Measurements from ENCODE around the gene COPS7A. TPM values are rescaled to one million over a fixed set of nuclear protein-coding genes. Genes with fewer than 3 reads are reported as not detected.
"Not testable (repeated sequence)": the region's sequence is repeated elsewhere in the genome, so short reads cannot be mapped to it uniquely, and the experiment has no call there.

COPS7A gene
- polyA plus RNA-seq, 1 donor from 2014 or later: 36.8 TPM

- Mint-ChIP-seq H3K27ac (no peak overlapping the region), H3K27me3 (peaks cover 27% of the 10 kb centered on the region), H3K4me3 (peak overlapping the region in 1 of 4 donors; percentile 43), H3K9me3 (peaks cover 0 to 3% (median under 1%) of the 10 kb centered on the region in 3 donors), H3K4me1 (peaks cover 25 to 39% (median 30%) of the 10 kb centered on the region in 3 donors), H3K36me3 (no peaks in the 10 kb centered on the region)
Observed at GRCh38 chr12:6697584-6698351, 26.1 kb upstream of the COPS7A start.

DNA sequence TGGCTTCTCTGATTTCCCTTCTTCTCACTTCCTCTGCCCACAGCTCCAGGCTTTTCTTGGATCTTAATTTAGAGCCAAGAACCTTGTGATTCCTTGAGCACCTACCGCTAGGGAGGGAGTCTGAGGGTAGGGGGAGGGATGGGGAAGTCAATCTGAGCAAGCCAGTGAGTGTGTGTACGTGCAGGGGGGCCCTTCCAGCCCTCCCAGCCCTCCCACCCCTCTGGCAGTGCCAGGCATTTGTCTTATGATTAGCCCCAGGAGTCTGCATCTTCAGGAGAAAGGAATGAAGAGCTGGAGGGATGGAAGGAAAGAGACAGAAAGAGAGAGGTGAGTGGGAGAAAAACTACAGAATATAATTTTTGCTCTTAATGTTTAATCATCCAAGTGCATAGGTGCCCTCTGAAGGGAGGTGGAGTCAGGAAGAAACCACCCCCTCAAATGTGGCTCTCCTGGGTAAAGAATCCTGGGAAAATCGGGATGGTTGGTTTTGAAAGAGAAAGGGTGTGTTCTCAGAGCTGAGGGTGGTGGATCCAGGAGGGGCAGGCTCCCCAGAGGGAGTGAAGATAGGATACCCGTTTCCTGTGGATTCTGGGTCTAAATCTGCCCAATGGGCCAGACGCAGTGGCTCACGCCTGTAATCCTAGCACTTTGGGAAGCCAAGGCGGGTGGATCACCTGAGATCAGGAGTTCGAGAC is 25.3 kb upstream of the COPS7A start:
- Mint-ChIP-seq H3K4me1 (peaks cover 25 to 38% (median 30%) of the 10 kb centered on the region in 3 donors), H3K9me3 (peaks cover 0 to 3% (median 2%) of the 10 kb centered on the region in 3 donors), H3K36me3 (no peaks in the 10 kb centered on the region), H3K4me3 (no peak overlapping the region), H3K27me3 (peaks cover 34% of the 10 kb centered on the region), H3K27ac (no peak overlapping the region)

DNA sequence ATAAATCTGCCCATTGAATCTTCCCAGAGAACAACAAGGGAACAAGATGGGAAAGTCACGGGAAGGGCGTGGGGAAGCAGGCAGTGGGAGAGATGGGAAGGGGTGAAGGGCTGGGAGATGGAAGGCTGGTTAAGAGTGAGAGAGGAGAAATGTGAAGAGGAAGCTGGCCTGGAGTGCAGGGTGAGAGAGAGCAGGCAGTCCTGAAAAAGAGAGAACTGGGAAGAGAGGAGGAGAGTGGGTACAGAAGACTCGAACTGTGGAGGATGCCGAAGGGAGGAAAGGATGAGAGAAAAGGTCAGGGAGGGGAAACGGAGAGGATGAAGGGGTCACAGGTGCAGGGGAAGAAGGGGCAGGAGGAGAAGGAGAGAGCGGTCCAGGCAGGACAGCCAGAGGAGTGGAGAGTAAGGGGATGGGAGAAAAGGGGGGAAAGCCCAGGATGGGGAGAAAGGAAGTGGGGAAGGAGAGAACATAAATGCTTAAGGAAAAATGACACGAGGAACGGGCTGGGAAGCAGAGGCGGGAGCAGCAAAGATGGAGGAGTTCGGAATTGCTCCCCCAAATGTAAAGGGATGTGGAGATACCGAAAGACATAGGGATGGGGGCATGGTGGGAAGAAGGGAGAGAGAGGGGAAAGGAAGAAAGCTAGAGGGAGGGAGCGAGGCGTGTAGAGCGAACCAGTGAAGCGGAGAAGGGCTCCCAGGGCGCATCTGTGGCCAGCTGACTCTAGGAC is 24.4 kb upstream of the COPS7A start:
- Mint-ChIP-seq H3K9me3 (peaks cover 0 to 3% (median 2%) of the 10 kb centered on the region in 3 donors), H3K4me1 (peaks cover 25 to 38% (median 30%) of the 10 kb centered on the region in 3 donors), H3K27ac (peak overlapping the region in 1 of 3 donors; percentile 67), H3K4me3 (peak overlapping the region in 3 of 4 donors; percentile 61 to 90 (median 67)), H3K27me3 (peaks cover 41% of the 10 kb centered on the region), H3K36me3 (no peaks in the 10 kb centered on the region)

- H3K9me3 Mint-ChIP-seq: peaks cover 0 to 3% (median 2%) of the 10 kb centered on the region in 3 donors
- peaks cover 45% of the 10 kb centered on the region for H3K27me3 Mint-ChIP-seq
- H3K36me3 Mint-ChIP-seq: no peaks in the 10 kb centered on the region
- peak overlapping the region in 2 of 4 donors; percentile 61 to 63 for H3K4me3 Mint-ChIP-seq
- H3K4me1 Mint-ChIP-seq: peaks cover 25 to 37% (median 27%) of the 10 kb centered on the region in 3 donors
- peak overlapping the region in 1 of 3 donors; percentile 67 for H3K27ac Mint-ChIP-seq
Observed at GRCh38 chr12:6699989-6700645, 23.7 kb upstream of the COPS7A start.

GRCh38 chr12:6700646-6701051 is 23.2 kb upstream of the COPS7A start, which contains the start of gene PIANP:
PIANP (minus strand) TSS chr12:6700815; CDS start chr12:6698061, 2,754 bp downstream.
- Mint-ChIP-seq H3K27me3 (peaks cover 48% of the 10 kb centered on the region), H3K4me3 (peak within 1 kb of the TSS; percentile 46 to 83 (median 68)), H3K36me3 (no peaks in the 10 kb centered on the region), H3K4me1 (peaks cover 25 to 34% (median 25%) of the 10 kb centered on the region in 3 donors), H3K27ac (peak within 1 kb of the TSS in 1 of 3 donors; percentile 67), H3K9me3 (peaks cover 0 to 3% (median 2%) of the 10 kb centered on the region in 3 donors)

GRCh38 chr12:6701078-6701768 is 22.6 kb upstream of the COPS7A start:
- H3K4me3 Mint-ChIP-seq: peak overlapping the region; percentile 46 to 83 (median 62)
- H3K4me1 Mint-ChIP-seq: peaks cover 19 to 29% (median 25%) of the 10 kb centered on the region in 3 donors
- H3K36me3 Mint-ChIP-seq: no peaks in the 10 kb centered on the region
- peaks cover 0 to 3% (median 2%) of the 10 kb centered on the region in 3 donors for H3K9me3 Mint-ChIP-seq
- H3K27me3 Mint-ChIP-seq: peaks cover 48% of the 10 kb centered on the region
- H3K27ac Mint-ChIP-seq: no peak overlapping the region

DNA sequence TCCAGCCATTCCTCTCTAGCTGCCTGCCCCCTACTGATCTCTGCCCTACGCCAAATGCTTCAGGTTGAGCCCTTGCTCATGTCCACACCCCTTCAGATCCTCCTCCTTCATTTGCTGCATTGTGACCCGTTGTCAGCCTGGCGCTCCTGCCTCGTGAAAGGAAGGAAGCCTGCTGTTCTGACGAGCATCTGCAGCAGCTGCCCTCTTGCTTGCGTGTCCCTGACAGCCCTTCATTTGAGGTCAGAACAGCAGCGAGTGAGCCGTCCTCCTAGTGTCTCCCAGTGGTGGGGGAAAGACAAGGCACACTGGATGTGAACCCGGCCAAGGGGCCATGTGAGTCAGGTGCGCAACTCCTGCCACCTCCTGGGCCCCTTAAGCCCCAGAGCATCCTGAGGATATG is 20.2 kb upstream of the COPS7A start:
- H3K4me3 Mint-ChIP-seq: peak overlapping the region in 1 of 4 donors; percentile 42
- peaks cover 0 to 3% (median 2%) of the 10 kb centered on the region in 3 donors for H3K9me3 Mint-ChIP-seq
- H3K27me3 Mint-ChIP-seq: peaks cover 49% of the 10 kb centered on the region
- H3K27ac Mint-ChIP-seq: no peak overlapping the region
- H3K36me3 Mint-ChIP-seq: no peaks in the 10 kb centered on the region
- H3K4me1 Mint-ChIP-seq: peaks cover 8 to 14% (median 11%) of the 10 kb centered on the region in 3 donors

- not testable (repeated sequence) for H3K27ac Mint-ChIP-seq, H3K36me3 Mint-ChIP-seq, H3K9me3 Mint-ChIP-seq, H3K4me1 Mint-ChIP-seq, H3K4me3 Mint-ChIP-seq
- peaks cover 22% of the 10 kb centered on the region for H3K27me3 Mint-ChIP-seq
Observed at GRCh38 chr12:6708351-6708750, 15.5 kb upstream of the COPS7A start.

GRCh38 chr12:6708960-6709394 is 14.9 kb upstream of the COPS7A start:
- H3K4me1 Mint-ChIP-seq: no peaks in the 10 kb centered on the region
- H3K9me3 Mint-ChIP-seq: no peaks in the 10 kb centered on the region
- H3K27me3 Mint-ChIP-seq: peaks cover 16% of the 10 kb centered on the region
- H3K27ac Mint-ChIP-seq: no peak overlapping the region
- no peaks in the 10 kb centered on the region for H3K36me3 Mint-ChIP-seq
- peak overlapping the region in 2 of 4 donors; percentile 8 to 56 for H3K4me3 Mint-ChIP-seq

- not testable (repeated sequence) for H3K27me3 Mint-ChIP-seq, H3K9me3 Mint-ChIP-seq, H3K4me1 Mint-ChIP-seq, H3K36me3 Mint-ChIP-seq, H3K4me3 Mint-ChIP-seq, H3K27ac Mint-ChIP-seq
Observed at GRCh38 chr12:6716031-6716873, 7.6 kb upstream of the COPS7A start.

- no peak overlapping the region for H3K4me3 Mint-ChIP-seq
- peaks cover 2% of the 10 kb centered on the region for H3K27me3 Mint-ChIP-seq
- H3K4me1 Mint-ChIP-seq: no peaks in the 10 kb centered on the region
- H3K27ac Mint-ChIP-seq: no peak overlapping the region
- H3K9me3 Mint-ChIP-seq: no peaks in the 10 kb centered on the region
- H3K36me3 Mint-ChIP-seq: peaks cover 1% of the 10 kb centered on the region
Observed at GRCh38 chr12:6716874-6717437, 6.9 kb upstream of the COPS7A start.

GRCh38 chr12:6722863-6723262 is 983 bp upstream of the COPS7A start:
- H3K27me3 Mint-ChIP-seq: no peaks in the 10 kb centered on the region
- peak overlapping the region in 2 of 4 donors; percentile 43 to 50 for H3K4me3 Mint-ChIP-seq

GRCh38 chr12:6724409-6724797 is 557 bp downstream of the COPS7A start:
- H3K4me3 Mint-ChIP-seq: peak overlapping the region; percentile 87 to 98 (median 94)
- H3K36me3 Mint-ChIP-seq: peaks cover 8% of the 10 kb centered on the region
- no peaks in the 10 kb centered on the region for H3K27me3 Mint-ChIP-seq
- peaks cover 0 to 2% (median 0%) of the 10 kb centered on the region in 3 donors for H3K9me3 Mint-ChIP-seq
- H3K4me1 Mint-ChIP-seq: peaks cover 8 to 22% (median 17%) of the 10 kb centered on the region in 3 donors
- H3K27ac Mint-ChIP-seq: peak overlapping the region; percentile 91 to 98 (median 95)

More at GRCh38 chr12:6722863-6723262, 983 bp upstream of the COPS7A start:
- H3K4me1 Mint-ChIP-seq: peaks cover 8 to 22% (median 17%) of the 10 kb centered on the region in 3 donors
- peaks cover 6% of the 10 kb centered on the region for H3K36me3 Mint-ChIP-seq
- peak overlapping the region in 1 of 3 donors; percentile 91 for H3K27ac Mint-ChIP-seq
- H3K9me3 Mint-ChIP-seq: peaks cover 0 to 2% (median 0%) of the 10 kb centered on the region in 3 donors

Measured in IgD-negative memory B cell (primary cell).